GM23338 (cell line): ENCODE data around the gene ZCCHC24.

ENCODE experiments used
- EZH2 ChIP-seq: fragments of 200-600 bp; sonication (generic); IDR thresholded peaks from one replicate; pipeline ENCODE4 v1.8.0; 2017; ENCODE audit warnings: antibody characterized with exemption, mild to moderate bottlenecking, low read depth; ENCODE audit not compliant: unreplicated experiment
- POLR2AphosphoS5 ChIP-seq: IDR thresholded peaks from 2 replicates; pipeline ENCODE4 v1.6.1; 2016; ENCODE audit warnings: antibody characterized with exemption, low read depth
- TF ChIP-seq, protein P1 (sequence below), 2 experiments: fragments of 200-600 bp in 1 of 2; sonication (generic) in 1 of 2; conservative IDR thresholded peaks; 2 replicates each; pipeline versions ENCODE4 v1.5.1 to v1.6.1; 2016 to 2017; ENCODE audit warnings: antibody characterized with exemption in 2 of 2, low read depth in 2 of 2, mild to moderate bottlenecking in 2 of 2, moderate library complexity in 1 of 2

DNA sequence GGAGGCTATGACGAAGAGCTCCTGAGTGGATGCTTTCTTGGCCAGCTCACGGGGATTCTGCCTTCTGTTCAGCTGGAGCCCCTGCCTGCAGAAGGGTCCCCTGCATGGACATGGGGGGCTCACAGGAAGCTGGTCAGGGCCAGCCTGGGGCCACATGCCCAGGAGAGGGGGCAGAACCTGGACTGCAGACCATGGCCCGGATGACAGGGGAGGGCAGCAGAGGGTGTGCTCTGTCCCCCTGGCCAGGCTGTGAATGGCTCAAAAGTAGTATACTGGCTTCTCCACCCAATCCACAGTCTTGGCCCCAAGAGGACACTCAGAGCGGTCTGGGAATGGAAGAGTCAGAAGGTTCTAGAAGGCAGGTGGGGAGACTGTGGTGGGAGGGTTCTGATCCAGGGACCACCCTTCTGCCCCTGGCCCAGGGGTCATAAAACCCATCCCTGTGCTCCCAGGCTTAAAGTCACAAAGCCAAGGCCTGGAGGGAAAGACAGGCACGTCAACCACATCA is 57.9 kb downstream of the ZCCHC24 start:
- TF ChIP-seq POLR2AphosphoS5: no peak
- TF ChIP-seq EZH2: no peak
- TF ChIP-seq, protein P1, sequence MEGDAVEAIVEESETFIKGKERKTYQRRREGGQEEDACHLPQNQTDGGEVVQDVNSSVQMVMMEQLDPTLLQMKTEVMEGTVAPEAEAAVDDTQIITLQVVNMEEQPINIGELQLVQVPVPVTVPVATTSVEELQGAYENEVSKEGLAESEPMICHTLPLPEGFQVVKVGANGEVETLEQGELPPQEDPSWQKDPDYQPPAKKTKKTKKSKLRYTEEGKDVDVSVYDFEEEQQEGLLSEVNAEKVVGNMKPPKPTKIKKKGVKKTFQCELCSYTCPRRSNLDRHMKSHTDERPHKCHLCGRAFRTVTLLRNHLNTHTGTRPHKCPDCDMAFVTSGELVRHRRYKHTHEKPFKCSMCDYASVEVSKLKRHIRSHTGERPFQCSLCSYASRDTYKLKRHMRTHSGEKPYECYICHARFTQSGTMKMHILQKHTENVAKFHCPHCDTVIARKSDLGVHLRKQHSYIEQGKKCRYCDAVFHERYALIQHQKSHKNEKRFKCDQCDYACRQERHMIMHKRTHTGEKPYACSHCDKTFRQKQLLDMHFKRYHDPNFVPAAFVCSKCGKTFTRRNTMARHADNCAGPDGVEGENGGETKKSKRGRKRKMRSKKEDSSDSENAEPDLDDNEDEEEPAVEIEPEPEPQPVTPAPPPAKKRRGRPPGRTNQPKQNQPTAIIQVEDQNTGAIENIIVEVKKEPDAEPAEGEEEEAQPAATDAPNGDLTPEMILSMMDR (conservative IDR thresholded peaks at IDR 0.05; ENCODE audit: low read depth in 2 of 2): no peak
